GM12878 (cell line): ENCODE measurements around the gene MTMR10. TPM values are rescaled to one million over a fixed set of nuclear protein-coding genes. Genes with fewer than 3 reads are reported as not detected.

Experiments used
- ATF7 ChIP-seq: fragments of 450-650 bp; IDR thresholded peaks from 2 replicates; pipeline ENCODE4 v1.6.1; 2016; ENCODE audit warnings: low read depth, mild to moderate bottlenecking
- BCL11A ChIP-seq: IDR thresholded peaks from 2 replicates; pipeline ENCODE4 v1.6.1; 2011; ENCODE audit warnings: low read depth, low read length
- BCLAF1 ChIP-seq: fragments of 450-650 bp; IDR thresholded peaks from 2 replicates; pipeline ENCODE4 v1.6.1; 2017; ENCODE audit warnings: antibody characterized with exemption, mild to moderate bottlenecking, moderate library complexity
- BHLHE40 ChIP-seq, 2 experiments: fragments of 450-650 bp in 1 of 2; IDR thresholded peaks; 2 replicates each; pipeline ENCODE4 v1.6.1; 2011 to 2017; ENCODE audit warnings: low read depth in 2 of 2, borderline replicate concordance in 1 of 2, improper control_type of control experiment in 1 of 2, low read length in 1 of 2, mild to moderate bottlenecking in 1 of 2
- EZH2 ChIP-seq: IDR thresholded peaks from 2 replicates; pipeline ENCODE4 v1.6.1; 2012; ENCODE audit warnings: low read depth, mild to moderate bottlenecking, control low read depth, inconsistent platforms, low read length, borderline replicate concordance; ENCODE audit not compliant: control insufficient read depth
- FOS ChIP-seq: IDR thresholded peaks from 3 replicates; pipeline ENCODE4 v1.6.1; 2011; ENCODE audit warnings: borderline replicate concordance; ENCODE audit not compliant: insufficient read length; ENCODE audit errors: extremely low read depth
- FOXK2 ChIP-seq: fragments of 450-650 bp; IDR thresholded peaks from 2 replicates; pipeline ENCODE4 v1.6.1; 2017; ENCODE audit warnings: mild to moderate bottlenecking, moderate library complexity
- GATAD2B ChIP-seq: fragments of 450-650 bp; conservative IDR thresholded peaks from 2 replicates; pipeline ENCODE4 v1.6.1; 2017; ENCODE audit warnings: low read depth, mild to moderate bottlenecking, moderate library complexity
- NFYB ChIP-seq: IDR thresholded peaks from 2 replicates; pipeline ENCODE4 v1.6.1; 2011; ENCODE audit warnings: low read depth, mild to moderate bottlenecking, low read length, improper control_type of control experiment, moderate library complexity; ENCODE audit not compliant: insufficient read depth
- NR2C2 ChIP-seq: IDR thresholded peaks from 2 replicates; pipeline ENCODE4 v1.6.1; 2011; ENCODE audit warnings: borderline replicate concordance, low read depth; ENCODE audit not compliant: control insufficient read depth, insufficient read length
- PML ChIP-seq: IDR thresholded peaks from 2 replicates; pipeline ENCODE4 v1.6.1; 2012; ENCODE audit warnings: low read length, inconsistent platforms
- PRDM15 ChIP-seq: fragments of 450-650 bp; formaldehyde crosslinking; IDR thresholded peaks from 2 replicates; pipeline ENCODE4 v1.4.0; 2020; ENCODE audit warnings: mild to moderate bottlenecking, moderate library complexity
- RAD21 ChIP-seq: IDR thresholded peaks from 2 replicates; pipeline ENCODE4 v1.6.1; 2011; ENCODE audit warnings: mild to moderate bottlenecking, low read depth, low read length, moderate library complexity; ENCODE audit not compliant: insufficient read depth
- SIN3A ChIP-seq: IDR thresholded peaks from 2 replicates; pipeline ENCODE4 v1.6.1; 2012; ENCODE audit warnings: low read depth, low read length, improper control_type of control experiment
- STAT1 ChIP-seq: fragments of 450-650 bp; conservative IDR thresholded peaks from 2 replicates; pipeline ENCODE4 v1.6.1; 2014; ENCODE audit warnings: antibody characterized with exemption, mild to moderate bottlenecking
- WRNIP1 ChIP-seq: IDR thresholded peaks from 2 replicates; pipeline ENCODE4 v1.6.1; 2011; ENCODE audit warnings: low read depth, low read length, improper control_type of control experiment, borderline replicate concordance
- ZBED1 ChIP-seq: IDR thresholded peaks from 2 replicates; pipeline ENCODE4 v1.6.1; 2016; ENCODE audit warnings: borderline replicate concordance
- polyA plus RNA-seq, 11 experiments: library from polyadenylated mRNA; depleted of rRNA in 4 of 11; unstranded in 6 of 11; stranded (reverse) in 5 of 11; fragments of >200 nt; fragmentation: Nextera tagmentation in 4 of 11; fragmentation: Illumina TruSeq in 1 of 11; extraction: Ambion mirVana in 4 of 11; extraction: Trizol in 1 of 11; gene quantifications; 1 replicate in 1 of 11; 2 replicates in 10 of 11; pipeline versions ENCODE4 v1.2.1 to v1.2.3, GENCODE V29; 2011 to 2016; ENCODE audit warnings: inconsistent platforms in 2 of 11, missing spikeins in 2 of 11, low read depth in 1 of 11
- total RNA-seq, 4 experiments: library from RNA; depleted of rRNA in 3 of 4; stranded (reverse); fragments of >200 nt in 3 of 4; fragmentation: Illumina TruSeq in 1 of 4; extraction: Trizol in 1 of 4; gene quantifications; 2 replicates each; pipeline versions ENCODE4 v1.2.1 to v1.2.3, GENCODE V29; 2013 to 2021
- TF ChIP-seq, protein P1 (sequence below): IDR thresholded peaks from 2 replicates; pipeline ENCODE4 v1.6.1; 2012; ENCODE audit warnings: low read length, inconsistent platforms
- TF ChIP-seq, protein P2 (sequence below): IDR thresholded peaks from 2 replicates; pipeline ENCODE4 v1.6.1; 2011; ENCODE audit warnings: borderline replicate concordance, low read depth, mild to moderate bottlenecking, moderate library complexity, mixed read lengths, low read length; ENCODE audit not compliant: insufficient read depth; ENCODE audit errors: extremely low read length
- TF ChIP-seq, protein P3 (sequence below): fragments of 150-350 bp; IDR thresholded peaks from 2 replicates; pipeline ENCODE4 v1.6.1; 2014; ENCODE audit warnings: mild to moderate bottlenecking, low read depth, low read length

The MTMR10 gene
- total and polyA plus RNA-seq, 10 of the 15 experiments (the other 5 are each of a cell fraction or from before 2014, with no cell fraction given): 1.9 to 13.6 (median 8.9) TPM

GRCh38 chr15:31004220-31004733 lies 12.8 kb upstream of the MTMR10 start (continued):
- TF ChIP-seq RAD21 (0 out of 2 replicates have a peak, but pooled peaks have one; percentile 15), BCLAF1 (no peak), BCL11A (peak; percentile 37; the same call in 1 of the 2 replicates), NR2C2 (no peak), FOS (no peak), ZBED1 (peak; percentile 93; the same call in 1 of the 2 replicates), BHLHE40 (IDR thresholded peaks at IDR 0.05; ENCODE audit: borderline replicate concordance in 1 of 2, low read depth in 2 of 2, low read length in 1 of 2) (peak; percentile 20 to 53; a peak in 2 of 4 replicates), WRNIP1 (no peak), EZH2 (no peak), ATF7 (peak; percentile 73), GATAD2B (no peak), PML (peak; percentile 83), SIN3A (no peak), FOXK2 (no peak), STAT1 (no peak), NFYB (no peak), PRDM15 (CRISPR knock-in tag) (no peak)
- TF ChIP-seq, protein P1, sequence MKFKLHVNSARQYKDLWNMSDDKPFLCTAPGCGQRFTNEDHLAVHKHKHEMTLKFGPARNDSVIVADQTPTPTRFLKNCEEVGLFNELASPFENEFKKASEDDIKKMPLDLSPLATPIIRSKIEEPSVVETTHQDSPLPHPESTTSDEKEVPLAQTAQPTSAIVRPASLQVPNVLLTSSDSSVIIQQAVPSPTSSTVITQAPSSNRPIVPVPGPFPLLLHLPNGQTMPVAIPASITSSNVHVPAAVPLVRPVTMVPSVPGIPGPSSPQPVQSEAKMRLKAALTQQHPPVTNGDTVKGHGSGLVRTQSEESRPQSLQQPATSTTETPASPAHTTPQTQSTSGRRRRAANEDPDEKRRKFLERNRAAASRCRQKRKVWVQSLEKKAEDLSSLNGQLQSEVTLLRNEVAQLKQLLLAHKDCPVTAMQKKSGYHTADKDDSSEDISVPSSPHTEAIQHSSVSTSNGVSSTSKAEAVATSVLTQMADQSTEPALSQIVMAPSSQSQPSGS: peak; percentile 88
- TF ChIP-seq, protein P2, sequence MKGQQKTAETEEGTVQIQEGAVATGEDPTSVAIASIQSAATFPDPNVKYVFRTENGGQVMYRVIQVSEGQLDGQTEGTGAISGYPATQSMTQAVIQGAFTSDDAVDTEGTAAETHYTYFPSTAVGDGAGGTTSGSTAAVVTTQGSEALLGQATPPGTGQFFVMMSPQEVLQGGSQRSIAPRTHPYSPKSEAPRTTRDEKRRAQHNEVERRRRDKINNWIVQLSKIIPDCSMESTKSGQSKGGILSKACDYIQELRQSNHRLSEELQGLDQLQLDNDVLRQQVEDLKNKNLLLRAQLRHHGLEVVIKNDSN: no peak
- TF ChIP-seq, protein P3, sequence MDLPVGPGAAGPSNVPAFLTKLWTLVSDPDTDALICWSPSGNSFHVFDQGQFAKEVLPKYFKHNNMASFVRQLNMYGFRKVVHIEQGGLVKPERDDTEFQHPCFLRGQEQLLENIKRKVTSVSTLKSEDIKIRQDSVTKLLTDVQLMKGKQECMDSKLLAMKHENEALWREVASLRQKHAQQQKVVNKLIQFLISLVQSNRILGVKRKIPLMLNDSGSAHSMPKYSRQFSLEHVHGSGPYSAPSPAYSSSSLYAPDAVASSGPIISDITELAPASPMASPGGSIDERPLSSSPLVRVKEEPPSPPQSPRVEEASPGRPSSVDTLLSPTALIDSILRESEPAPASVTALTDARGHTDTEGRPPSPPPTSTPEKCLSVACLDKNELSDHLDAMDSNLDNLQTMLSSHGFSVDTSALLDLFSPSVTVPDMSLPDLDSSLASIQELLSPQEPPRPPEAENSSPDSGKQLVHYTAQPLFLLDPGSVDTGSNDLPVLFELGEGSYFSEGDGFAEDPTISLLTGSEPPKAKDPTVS: no peak
